Stimulated activated CD4-positive, alpha-beta T cell treated with anti-CD3 and anti-CD28 coated beads, Interleukin-1b, Interleukin-23, amount 100 ng/mL, for 48 hours (primary cell): ENCODE results near the gene ZNF714.

Experiments used
- DNase-seq: peaks from one replicate; pipeline ENCODE4 v3.0.0-alpha.2; 2020

ZNF714 gene

DNA sequence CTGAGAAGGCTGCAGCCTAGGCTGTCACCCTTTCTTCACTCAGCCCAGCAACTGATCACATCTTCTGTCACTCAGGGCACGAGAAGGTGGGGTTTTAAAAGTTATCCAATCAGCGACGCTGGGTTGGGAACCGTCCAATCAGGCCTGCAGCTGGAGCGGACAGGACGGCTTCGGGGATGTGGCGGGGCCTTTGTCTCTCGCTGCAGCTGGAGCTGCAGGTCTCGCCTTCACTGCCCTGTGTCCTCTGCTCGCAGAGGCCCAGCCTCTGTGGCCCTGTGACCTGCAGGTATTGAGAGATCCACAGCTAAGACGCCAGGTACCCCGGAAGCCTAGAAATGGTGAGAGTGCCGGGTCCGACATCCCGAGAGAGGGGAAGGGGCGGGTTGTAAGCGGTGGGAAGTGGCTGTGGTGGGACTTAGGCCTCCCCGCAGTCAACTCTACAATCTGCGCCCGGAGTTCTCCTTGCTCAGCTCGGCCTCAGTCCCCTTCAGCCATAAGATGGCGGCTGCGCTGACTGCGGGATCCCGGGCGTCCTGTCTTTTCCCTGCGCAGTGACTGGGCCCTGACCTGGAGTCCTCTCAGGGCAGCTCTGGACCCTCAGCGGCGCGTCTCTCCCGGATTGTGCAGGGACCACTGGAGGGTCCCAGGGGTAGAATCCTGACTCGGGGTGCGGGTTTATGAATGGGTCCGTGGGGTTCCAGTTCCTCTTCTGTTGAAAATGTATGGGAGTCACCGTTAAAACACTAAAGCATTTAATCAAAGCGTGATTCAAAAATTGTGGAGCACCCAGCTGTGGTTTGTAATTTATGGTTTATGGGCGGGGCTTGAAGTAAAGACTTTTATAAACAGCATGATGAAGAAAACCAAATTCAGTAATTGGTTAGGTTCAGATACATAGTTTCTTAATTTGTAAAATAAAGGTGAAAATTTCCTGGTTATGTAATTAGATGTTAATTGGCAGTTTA, at the start of gene ZNF714:
ZNF714 (plus strand) TSS at position 193 of the 965 bp plus-strand sequence. CDS start 16,066 bp downstream, outside the sequence.
- DNase-seq: peak; percentile 89

DNA sequence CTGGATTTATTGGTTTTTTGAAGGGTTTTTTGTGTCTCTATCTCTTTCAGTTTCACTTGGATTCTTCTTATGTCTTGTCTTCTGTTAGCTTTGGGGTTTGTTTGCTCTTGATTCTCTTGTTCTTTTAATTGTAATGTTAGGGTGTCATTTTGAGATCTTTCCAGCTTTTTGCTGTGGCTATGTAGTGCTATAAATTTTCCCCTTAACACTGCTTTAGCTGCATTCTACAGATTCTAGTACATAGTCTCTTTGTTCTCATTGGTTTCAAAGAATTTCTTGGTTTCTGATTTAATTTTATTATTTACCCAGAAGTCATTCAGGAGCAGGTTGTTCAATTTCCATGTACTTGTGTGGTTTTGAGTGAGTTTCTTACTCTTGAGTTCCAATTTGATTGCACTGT, 37.0 kb upstream of the ZNF714 start:
- DNase-seq: no peak

DNA sequence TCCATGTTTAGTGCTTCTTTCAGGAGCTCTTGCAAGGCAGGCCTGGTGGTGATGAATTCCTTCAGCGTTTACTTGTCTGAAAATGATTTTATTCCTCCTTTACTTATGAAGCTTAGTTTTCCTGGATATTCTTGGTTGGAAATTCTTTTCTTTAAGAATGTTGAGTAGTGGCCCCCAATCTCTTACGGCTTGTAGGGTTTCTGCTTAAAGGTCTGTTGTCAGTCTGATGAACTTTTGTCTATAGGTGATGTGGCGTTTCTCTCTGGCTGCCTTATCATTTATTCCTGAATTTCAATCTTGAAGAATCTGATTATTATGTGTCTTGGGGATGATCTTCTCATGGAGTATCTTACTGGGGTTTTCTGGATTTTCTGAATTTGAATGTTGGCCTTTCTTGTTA, 35.5 kb upstream of the ZNF714 start:
- no peak for DNase-seq

DNA sequence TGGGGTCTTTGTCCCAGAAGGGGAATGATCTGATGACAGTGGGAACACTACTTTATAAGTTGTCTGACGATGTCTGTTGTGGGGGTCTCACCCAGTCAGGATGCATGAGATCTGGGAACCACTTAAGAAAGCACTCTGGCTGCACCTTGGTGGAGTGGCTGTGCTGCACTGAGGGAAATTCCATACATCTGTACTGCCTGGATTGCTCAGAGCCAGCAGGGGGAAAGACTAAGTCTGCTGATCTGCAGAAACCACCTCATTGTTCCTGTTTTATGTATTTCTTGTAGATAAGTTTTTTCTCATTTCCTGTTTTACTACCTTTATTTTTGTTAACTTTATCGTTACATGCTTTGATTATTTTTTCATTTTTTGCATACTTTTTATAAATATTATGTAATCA, 34.3 kb upstream of the ZNF714 start:
- DNase-seq: no peak

DNA sequence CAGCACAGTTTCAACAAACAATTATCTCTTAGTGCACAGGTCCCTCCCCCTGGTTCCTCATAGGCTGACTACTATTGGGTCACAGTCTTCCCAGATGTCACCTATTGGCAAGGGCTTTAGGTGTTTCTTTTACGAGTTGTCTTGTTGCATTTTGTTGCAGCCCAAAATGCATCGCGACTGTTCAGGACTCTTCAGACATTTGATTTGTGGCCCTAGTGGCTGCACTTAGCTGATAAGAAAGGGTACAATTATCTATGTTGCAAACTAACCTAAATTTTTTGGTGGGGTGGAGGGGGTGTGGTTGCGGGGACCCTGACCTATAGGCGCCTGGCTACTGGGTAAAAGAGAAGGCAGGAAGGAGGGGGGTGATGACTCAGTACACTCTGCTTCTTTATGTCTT, 29.1 kb upstream of the ZNF714 start:
- DNase-seq: no peak

DNA sequence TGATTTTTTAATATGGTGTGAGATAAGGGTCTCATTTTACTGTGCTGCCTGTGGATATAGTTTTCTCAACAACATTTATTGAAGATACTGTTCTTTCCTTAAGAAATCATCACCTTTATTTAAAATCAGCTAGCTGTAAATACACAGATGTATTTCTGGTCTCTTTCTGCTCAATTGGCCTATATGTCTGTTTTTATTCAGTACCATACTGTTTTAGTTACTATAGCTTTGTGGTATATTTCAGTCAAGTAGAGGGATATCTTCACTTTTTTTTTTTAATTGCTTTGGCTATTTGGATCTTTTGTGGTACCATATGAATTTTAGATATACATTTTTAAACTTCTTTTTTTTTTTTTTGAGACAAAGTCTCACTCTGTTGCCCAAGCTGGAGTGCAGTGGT, 16.7 kb upstream of the ZNF714 start:
- no peak for DNase-seq

DNA sequence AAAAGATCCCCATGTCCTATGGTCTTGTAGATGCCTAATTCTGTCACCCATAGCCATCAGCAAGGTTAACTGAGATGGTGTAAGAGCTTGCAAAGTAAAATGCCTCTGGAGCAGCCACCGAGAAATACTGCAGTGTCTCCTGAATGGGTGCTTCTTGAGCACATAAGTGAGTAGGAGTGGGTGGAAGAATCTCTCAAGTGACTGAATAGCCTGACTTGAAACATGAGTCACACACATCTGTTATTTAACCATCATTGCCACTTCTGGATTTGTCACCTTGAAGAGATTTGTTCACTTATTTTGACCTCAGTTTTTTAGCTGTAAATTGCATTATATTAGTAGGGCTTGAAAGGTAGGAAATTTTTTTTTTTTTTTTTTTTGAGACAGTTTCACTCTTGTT, 2.3 kb downstream of the ZNF714 start:
- peak; percentile 40 for DNase-seq

DNA sequence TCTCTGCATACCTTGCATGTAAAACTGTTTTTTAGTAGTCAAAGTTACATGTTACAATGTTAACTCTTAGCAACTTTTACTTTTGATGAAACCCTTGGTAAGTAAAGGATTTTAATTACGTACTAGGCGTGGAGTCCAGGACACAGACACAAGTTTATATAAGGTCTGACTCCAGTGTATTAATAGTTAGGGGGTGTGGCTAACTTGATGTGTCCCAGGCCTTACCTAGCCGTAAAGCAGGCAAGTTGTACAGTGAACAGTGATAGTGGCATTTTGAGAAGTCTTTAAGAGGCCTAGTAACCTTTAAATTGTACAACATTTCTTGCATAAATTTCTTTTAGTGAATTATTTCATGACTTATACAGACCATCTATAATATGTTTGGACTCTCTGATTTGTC, 5.9 kb downstream of the ZNF714 start:
- DNase-seq: no peak

DNA sequence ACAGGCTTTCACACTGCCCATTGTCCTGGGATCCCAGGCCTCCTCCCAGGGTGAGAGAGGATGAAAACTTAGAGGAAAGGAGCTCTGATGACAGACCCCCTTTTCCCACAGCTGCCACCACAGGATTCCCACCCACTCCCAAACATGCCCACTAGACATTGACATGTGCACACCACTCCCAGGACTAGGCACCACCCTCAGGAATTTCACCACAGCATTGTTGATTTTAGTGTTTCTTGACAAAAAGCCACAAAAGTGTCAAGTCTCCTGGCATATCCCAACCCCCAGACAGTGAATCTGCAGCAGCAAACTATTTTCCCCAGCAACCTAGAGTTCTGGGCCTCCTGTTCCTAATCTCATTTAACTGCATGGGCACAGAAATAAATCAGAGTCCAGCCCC, 10.1 kb downstream of the ZNF714 start:
- no peak for DNase-seq

DNA sequence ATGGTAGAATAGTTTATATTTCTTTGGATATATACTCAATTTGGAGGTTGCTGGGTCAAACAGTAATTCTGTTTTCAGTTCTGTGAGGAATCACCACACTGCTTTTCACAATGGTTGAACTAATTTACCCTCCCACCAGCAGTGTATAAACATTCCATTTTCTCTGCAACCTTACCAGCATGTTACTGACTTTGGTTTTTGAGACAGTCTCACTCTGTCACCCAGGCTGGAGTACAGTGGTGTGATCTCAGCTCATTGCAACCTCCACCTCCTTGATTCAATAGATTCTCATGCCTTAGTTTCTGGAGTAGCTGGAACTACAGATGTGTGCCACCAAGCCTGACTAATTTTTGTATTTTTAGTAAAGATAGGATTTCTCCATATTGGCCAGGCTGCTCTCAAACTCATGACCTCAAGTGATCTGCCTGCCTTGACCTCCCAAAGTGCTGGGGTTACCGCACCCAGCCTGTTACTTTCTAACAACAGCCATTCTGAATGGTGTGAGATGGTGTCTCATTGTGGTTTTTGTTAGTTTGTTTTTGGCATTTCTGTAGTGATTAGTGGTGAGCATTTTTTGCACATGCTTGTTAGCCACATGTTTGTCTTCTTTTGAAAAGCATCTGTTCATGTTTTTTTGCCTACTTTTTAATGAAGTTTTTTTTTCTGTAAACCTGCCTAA, 12.5 kb downstream of the ZNF714 start:
- no peak for DNase-seq

DNA sequence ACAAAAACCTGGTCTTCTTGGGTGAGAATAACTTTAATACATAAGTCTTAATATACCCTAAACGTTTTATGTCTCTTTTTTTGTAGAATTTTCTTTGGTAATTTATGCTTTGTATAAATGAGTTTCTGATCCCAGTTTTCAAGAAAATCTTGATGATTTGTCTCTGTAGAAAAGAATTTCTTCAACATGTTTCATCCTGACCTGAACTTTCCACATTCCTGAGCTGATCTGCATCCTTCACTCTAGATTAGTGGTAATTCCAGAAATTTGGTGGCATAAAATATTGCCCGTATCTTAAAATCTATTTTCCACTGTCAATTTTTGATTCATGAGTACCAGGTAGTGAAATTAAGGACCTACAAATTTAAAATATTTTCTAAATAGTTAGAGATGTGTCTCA, 16.3 kb downstream of the ZNF714 start:
- no peak for DNase-seq

DNA sequence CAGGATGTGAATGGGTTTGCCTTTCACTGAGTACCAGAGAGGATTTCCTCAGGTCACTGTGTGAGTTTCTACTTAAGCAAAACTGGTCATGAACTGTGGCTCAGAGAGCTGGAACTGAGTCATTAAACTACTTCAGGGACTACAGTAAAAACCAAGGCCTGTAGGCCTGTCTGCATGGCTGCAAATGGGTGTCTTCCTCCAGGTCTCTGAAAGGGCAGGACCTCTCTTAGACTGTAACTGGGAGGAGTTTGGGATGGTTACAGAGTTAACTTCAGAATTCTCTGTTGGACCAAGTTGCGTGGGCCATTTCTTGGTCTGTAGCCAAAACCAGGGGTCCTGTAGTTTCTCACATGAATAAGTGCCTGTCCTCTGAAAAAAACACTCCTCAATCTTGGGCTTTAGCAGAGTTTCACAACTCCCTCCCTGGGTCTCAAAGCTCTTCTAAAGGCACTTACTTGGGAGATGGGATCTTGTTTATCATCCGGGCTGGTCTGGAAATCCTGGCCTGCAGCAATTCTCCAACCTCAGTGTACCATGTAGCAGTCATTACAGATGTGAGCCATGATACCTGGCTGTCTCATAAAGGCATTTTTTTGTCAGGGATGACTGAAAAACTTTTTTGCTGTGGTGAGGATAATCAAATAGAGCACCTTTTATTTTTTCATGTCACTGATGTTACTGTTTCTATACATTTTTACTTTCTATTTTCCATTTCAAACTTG, 19.7 kb downstream of the ZNF714 start:
- DNase-seq: no peak

DNA sequence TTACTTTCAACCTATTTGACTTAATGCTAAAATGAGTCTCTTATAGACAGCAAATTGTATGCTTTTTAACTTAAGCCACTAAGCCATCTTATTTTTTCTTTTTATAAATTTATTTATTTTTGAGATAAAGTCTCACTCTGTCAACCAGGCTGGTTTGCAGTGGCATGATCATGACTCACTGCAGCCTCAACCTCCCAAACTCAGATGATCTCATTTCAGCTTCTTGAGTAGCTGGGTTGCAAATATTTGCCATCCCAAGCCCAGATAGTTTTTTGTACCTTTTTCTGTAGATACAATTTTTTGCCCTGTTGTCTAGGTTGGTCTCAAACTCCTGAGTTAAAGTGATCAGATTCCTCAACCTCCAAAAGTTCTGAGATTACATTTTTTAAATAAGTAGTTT, 27.1 kb downstream of the ZNF714 start:
- no peak for DNase-seq

DNA sequence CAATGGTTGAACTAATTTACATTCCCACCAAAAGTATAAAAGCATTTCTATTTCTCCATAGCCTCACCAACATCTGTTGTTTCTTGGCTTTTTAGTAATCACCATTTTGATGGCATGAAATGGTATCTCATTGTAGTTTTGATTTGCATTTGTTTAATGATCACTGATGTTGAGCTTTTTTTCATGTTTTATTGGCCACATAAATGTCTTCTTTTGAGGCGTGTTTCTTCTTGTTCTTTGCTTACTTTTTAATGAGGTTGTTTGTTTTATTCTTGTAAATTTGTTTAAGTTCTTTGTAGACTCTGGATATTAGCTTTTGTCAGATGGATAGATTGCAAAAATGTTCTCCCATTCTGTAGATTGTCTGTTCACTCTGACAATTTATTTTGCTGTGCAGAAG, 28.2 kb downstream of the ZNF714 start:
- DNase-seq: no peak

DNA sequence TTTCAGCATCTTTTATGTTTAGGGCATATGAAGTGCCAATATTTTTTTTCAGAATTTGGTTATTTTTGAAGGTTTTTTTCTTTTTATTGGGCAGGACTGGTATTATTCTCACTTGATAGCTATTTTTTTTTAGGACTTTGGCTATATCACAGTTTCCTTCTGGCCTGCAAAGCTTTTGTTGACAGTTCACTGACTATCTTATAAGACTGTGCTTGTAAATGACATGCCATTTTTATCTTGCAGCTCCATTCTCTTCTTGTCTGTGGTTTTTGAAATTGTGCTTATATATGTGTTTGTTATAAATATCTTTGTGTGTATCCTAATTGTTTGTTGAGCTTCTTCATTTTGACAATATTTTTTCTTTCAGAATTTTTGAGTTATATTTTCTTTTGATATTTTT, 33.4 kb downstream of the ZNF714 start:
- DNase-seq: no peak

DNA sequence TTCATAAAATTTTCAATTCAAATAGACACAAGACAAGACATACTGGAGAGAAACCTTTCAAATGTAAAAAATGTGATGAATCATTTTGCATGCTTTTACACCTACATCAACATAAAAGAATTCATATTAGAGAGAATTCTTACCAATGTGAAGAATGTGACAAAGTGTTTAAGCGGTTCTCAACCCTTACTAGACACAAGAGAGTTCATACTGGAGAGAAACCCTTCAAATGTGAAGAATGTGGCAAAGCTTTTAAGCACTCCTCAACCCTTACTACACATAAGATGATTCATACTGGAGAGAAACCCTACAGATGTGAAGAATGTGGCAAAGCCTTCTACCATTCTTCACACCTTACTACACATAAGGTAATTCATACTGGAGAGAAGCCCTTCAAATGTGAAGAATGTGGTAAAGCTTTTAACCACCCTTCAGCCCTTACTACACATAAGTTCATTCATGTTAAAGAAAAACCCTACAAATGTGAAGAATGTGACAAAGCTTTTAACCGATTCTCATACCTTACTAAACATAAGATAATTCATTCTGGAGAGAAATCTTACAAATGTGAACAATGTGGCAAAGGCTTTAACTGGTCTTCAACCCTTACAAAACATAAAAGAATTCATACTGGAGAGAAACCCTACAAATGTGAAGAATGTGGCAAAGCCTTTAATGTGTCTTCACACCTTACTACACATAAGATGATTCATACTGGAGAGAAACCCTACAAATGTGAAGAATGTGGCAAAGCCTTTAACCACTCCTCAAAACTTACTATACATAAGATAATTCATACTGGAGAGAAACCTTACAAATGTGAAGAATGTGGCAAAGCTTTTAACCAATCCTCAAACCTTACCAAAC, 35.3 kb downstream of the ZNF714 start:
- no peak for DNase-seq

DNA sequence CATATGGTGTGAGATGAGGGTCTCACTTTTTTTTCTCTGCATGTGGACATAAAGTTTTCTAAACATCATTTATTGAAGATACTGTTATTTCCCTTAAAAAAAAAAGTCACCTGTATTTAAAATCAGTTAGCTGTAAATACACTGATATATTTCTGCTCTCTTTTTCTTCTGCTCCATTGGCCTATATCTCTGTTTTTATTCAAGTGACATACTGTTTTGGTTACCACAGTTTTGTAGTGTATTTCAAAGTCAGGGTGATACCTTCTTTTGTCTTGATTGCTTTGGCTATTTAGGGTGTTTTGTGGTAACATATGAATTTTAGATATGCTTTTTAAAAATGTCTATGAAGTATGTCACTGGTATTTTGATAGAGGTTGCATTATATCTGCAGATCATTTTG, 44.1 kb downstream of the ZNF714 start:
- no peak for DNase-seq

DNA sequence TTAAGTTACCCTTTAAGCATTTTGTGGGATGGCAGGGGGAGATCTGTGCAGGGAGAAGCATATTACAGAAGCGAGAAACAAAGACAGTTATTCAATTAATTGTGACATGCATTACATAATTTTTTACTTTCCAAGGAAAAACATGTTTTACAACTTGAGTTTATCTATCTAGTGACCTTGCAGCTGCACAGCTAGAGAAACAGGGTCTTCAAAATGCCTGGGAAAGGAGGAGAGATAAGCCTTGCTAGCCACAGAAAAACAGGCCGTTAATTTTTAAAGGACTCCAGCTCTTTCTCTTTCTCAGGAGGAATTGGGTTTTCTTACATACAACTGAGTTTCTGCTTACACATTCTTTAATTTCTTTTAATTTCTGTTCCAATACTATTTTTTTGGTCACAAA, 45.0 kb downstream of the ZNF714 start:
- no peak for DNase-seq

DNA sequence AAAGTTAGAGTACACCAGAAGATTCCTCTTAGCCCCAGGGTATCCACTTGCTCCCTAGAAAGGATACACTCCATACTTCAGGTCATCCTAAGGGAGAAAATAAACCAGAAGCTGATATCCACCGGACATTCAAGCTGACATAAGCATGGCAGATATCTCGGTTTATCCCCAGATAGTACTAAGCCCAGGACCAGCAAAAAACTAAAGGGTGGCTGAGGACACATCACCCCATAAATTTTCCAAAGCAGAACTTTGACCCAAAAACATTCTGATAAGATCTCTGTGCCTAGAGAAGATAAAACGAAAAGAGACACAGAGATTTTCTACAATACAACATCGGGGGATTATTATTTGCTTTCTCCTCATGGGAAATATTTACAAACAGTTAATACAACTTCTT, 45.9 kb downstream of the ZNF714 start:
- DNase-seq: no peak

DNA sequence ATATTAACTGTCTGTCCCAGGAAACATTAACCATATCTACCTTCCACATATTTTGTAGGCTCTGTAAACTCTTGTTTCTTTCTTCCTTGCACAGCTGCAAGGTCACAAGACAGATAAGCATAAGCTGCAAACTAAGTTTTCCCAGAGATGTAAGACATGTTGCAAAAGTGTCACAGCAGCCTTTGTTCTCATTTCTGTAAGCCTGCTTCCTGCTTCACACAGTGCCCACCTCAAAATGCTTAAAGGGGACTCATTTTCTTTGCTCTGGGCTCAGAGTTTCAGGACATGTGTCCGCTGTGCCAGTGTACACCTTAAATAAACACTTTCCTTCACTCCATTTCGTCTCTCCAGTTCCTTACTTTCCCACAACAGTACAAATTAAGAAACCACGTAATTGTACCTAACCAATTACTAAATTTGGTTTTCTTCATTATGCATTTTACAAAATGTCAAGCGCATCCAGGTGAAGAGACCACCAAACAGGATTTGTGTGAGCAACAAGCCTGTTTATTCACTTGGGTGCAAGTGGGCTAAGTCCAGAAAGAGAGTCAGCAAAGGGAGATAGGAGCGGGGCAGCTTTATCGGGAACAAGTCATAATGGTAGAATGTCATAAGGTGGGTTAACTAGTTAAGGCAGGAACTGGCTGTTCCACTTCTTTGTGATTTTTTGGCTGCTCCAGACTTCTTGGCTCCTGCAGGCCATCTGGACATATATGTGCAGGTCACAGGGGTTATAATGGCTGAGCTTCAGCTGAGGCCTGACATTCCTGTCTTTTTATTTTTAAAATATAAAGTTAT, 47.1 kb downstream of the ZNF714 start:
- DNase-seq: no peak

DNA sequence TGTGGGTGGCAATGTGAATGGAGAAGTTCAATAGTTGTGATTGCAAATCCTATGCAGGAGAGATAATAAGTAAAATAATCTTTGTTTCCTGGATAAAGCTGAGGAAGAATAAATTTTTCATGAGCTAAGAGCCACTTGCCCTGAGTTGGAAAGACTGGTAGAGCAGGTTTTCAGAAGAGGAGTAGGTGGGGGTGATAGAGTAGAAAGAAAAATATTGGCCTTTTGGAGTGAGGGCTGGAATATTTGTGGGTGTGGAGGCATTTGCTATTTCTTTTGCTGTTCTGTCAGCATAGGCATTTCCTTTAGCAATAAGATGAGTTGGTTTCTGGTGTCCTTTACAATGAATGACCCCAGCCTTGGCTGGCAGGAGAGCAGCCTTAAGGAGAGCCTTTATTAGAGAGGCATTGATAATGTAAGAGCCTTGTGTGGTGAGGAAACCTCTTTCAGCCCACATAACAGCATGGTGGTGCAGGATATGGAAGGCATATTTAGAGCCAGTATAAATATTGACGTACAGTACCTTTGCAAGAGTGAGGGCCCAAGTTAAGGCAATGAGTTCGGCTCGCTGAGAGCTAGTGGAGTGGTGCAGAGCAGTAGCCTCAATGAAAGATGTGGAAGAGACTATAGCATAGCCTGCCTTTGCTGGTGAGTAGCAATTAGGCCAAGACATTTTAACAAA, 48.2 kb downstream of the ZNF714 start:
- DNase-seq: no peak
